H9 (cell line): Measurements from ENCODE around the gene ENOX2. TPM values are rescaled to one million over a fixed set of nuclear protein-coding genes. Genes with fewer than 3 reads are reported as not detected.

Experiments used
- DNase-seq: peaks from one replicate; pipeline ENCODE4 v3.0.0-alpha.2; 2017
- H2AFZ ChIP-seq: one replicate; pipeline ENCODE4 v1.6.1; 2013; ENCODE audit warnings: mild to moderate bottlenecking, low read length, control low read depth, moderate library complexity
- H2AK5ac ChIP-seq: 2 replicates; pipeline ENCODE4 v1.6.1; 2013; ENCODE audit warnings: low read length, control low read depth, mixed read lengths; ENCODE audit not compliant: insufficient read length
- H2BK120ac ChIP-seq: one replicate; pipeline ENCODE4 v1.6.1; 2013; ENCODE audit warnings: low read depth, mild to moderate bottlenecking, low read length, control low read depth, inconsistent platforms; ENCODE audit not compliant: poor library complexity, severe bottlenecking
- H2BK12ac ChIP-seq: 2 replicates; pipeline ENCODE4 v1.6.1; 2013; ENCODE audit warnings: low read length, control low read depth, mixed read lengths, low read depth; ENCODE audit not compliant: insufficient read length
- H2BK15ac ChIP-seq: 2 replicates; pipeline ENCODE4 v1.6.1; 2013; ENCODE audit warnings: low read depth, low read length, control low read depth
- H2BK20ac ChIP-seq: one replicate; pipeline ENCODE4 v1.6.1; 2013; ENCODE audit warnings: low read depth, mild to moderate bottlenecking, low read length, control low read depth, inconsistent platforms; ENCODE audit not compliant: poor library complexity, severe bottlenecking
- H2BK5ac ChIP-seq: 2 replicates; pipeline ENCODE4 v1.6.1; 2013; ENCODE audit warnings: low read length, control low read depth, mixed read lengths; ENCODE audit not compliant: insufficient read length
- H3K14ac ChIP-seq: 2 replicates; pipeline ENCODE4 v1.6.1; 2013; ENCODE audit warnings: low read length, control low read depth; ENCODE audit not compliant: insufficient read depth
- H3K18ac ChIP-seq: 2 replicates; pipeline ENCODE4 v1.6.1; 2013; ENCODE audit warnings: low read depth, mild to moderate bottlenecking, mixed read lengths, low read length, control low read depth; ENCODE audit not compliant: insufficient read length
- H3K23ac ChIP-seq: 2 replicates; pipeline ENCODE4 v1.6.1; 2013; ENCODE audit warnings: low read length, control low read depth, mixed read lengths, low read depth; ENCODE audit not compliant: insufficient read length
- H3K23me2 ChIP-seq: 2 replicates; pipeline ENCODE4 v1.6.1; 2013; ENCODE audit warnings: low read depth, mild to moderate bottlenecking, mixed read lengths, low read length, control low read depth; ENCODE audit not compliant: insufficient read length, poor library complexity, severe bottlenecking
- H3K27ac ChIP-seq: 2 replicates; pipeline ENCODE4 v1.5.1; 2013; ENCODE audit warnings: low read length, control low read depth, mixed read lengths, low read depth; ENCODE audit not compliant: insufficient read length
- H3K27me3 ChIP-seq: 2 replicates; pipeline ENCODE4 v1.6.1; 2013; ENCODE audit warnings: low read length, control low read depth, inconsistent platforms; ENCODE audit not compliant: insufficient read depth
- H3K4ac ChIP-seq: 2 replicates; pipeline ENCODE4 v1.6.1; 2013; ENCODE audit warnings: low read depth, mild to moderate bottlenecking, control low read depth, inconsistent platforms, low read length, moderate library complexity
- H3K4me1 ChIP-seq: 2 replicates; pipeline ENCODE4 v1.6.1; 2013; ENCODE audit warnings: low read length, control low read depth, inconsistent platforms; ENCODE audit not compliant: insufficient read depth
- H3K4me2 ChIP-seq: 2 replicates; pipeline ENCODE4 v1.6.1; 2013; ENCODE audit warnings: low read length, control low read depth, mixed read lengths; ENCODE audit not compliant: insufficient read length, insufficient read depth
- H3K56ac ChIP-seq: 2 replicates; pipeline ENCODE4 v1.6.1; 2013; ENCODE audit warnings: low read depth, mild to moderate bottlenecking, mixed read lengths, low read length, control low read depth; ENCODE audit not compliant: insufficient read length
- H3K79me1 ChIP-seq: 2 replicates; pipeline ENCODE4 v1.6.1; 2013; ENCODE audit warnings: low read depth, mild to moderate bottlenecking, moderate library complexity, low read length, control low read depth, inconsistent platforms; ENCODE audit not compliant: insufficient read depth, poor library complexity, severe bottlenecking
- H3K79me2 ChIP-seq: 2 replicates; pipeline ENCODE4 v1.6.1; 2013; ENCODE audit warnings: low read length, control low read depth, inconsistent platforms; ENCODE audit not compliant: insufficient read depth
- H3K9ac ChIP-seq: 2 replicates; pipeline ENCODE4 v1.6.1; 2013; ENCODE audit warnings: low read length, control low read depth, mixed read lengths; ENCODE audit not compliant: insufficient read length; ENCODE audit errors: extremely low read depth
- H3K9me3 ChIP-seq: one replicate; pipeline ENCODE4 v1.6.1; 2013; ENCODE audit warnings: low read depth, low read length, inconsistent platforms; ENCODE audit not compliant: control insufficient read depth
- H3T11ph ChIP-seq: one replicate; pipeline ENCODE4 v1.6.1; 2013; ENCODE audit warnings: mild to moderate bottlenecking, low read length, control low read depth, inconsistent platforms
- H4K20me1 ChIP-seq: one replicate; pipeline ENCODE4 v1.6.1; 2013; ENCODE audit not compliant: control insufficient read depth, insufficient read length, insufficient read depth
- H4K5ac ChIP-seq: 2 replicates; pipeline ENCODE4 v1.6.1; 2013; ENCODE audit warnings: low read depth, mild to moderate bottlenecking, mixed read lengths, low read length, control low read depth; ENCODE audit not compliant: insufficient read length
- H4K8ac ChIP-seq: replicated peaks from 2 replicates; pipeline ENCODE4 v1.6.1; 2013; ENCODE audit warnings: low read length, control low read depth, mixed read lengths, low read depth; ENCODE audit not compliant: insufficient read length
- H4K91ac ChIP-seq: 2 replicates; pipeline ENCODE4 v1.6.1; 2013; ENCODE audit warnings: low read depth, mild to moderate bottlenecking, moderate library complexity, mixed read lengths, low read length, control low read depth; ENCODE audit not compliant: insufficient read length
- H3K27ac Mint-ChIP-seq, 3 experiments: 2 replicates in 2 of 3; 3 replicates in 1 of 3; pipeline ENCODE4 v1.8.0; 2020 to 2021; ENCODE audit warnings: mixed read lengths in 3 of 3, mild to moderate bottlenecking in 1 of 3, moderate library complexity in 1 of 3
- H3K27me3 Mint-ChIP-seq: 2 replicates; pipeline ENCODE4 v1.8.0; 2021; ENCODE audit warnings: low read depth, mild to moderate bottlenecking, moderate library complexity, mixed read lengths
- H3K36me3 Mint-ChIP-seq, 3 experiments: 2 replicates in 2 of 3; 3 replicates in 1 of 3; pipeline ENCODE4 v1.8.0; 2020 to 2021; ENCODE audit warnings: low read depth in 3 of 3, mixed read lengths in 3 of 3; ENCODE audit not compliant: insufficient read depth in 1 of 3
- H3K4me1 Mint-ChIP-seq, 2 experiments: 2 replicates each; pipeline ENCODE4 v1.8.0; 2020; ENCODE audit warnings: mixed read lengths in 2 of 2
- H3K4me3 Mint-ChIP-seq, 2 experiments: 2 replicates in 1 of 2; 3 replicates in 1 of 2; pipeline ENCODE4 v1.8.0; 2020 to 2021; ENCODE audit warnings: mild to moderate bottlenecking in 2 of 2, mixed read lengths in 2 of 2, moderate library complexity in 1 of 2
- H3K9me3 Mint-ChIP-seq, 2 experiments: 2 replicates in 1 of 2; 3 replicates in 1 of 2; pipeline ENCODE4 v1.8.0; 2020; ENCODE audit warnings: mild to moderate bottlenecking in 2 of 2, mixed read lengths in 2 of 2, moderate library complexity in 1 of 2
- WGBS: extraction: QIAGEN DNeasy Blood & Tissue Kit; methylation state at CpG from one replicate; pipeline ENCODE4 v1.1.7; 2013; ENCODE audit warnings: missing lambda C conversion rate, low lambda C conversion rate, mixed read lengths; ENCODE audit not compliant: insufficient read length; ENCODE audit errors: extremely low coverage; 5-methylcytosine and 5-hydroxymethylcytosine counted together
- total RNA-seq: library from RNA; stranded (reverse); gene quantifications from 2 replicates; pipeline ENCODE4 v1.2.1, GENCODE V29; 2021
- TF ChIP-seq, protein P1 (sequence below): fragments of 200-600 bp; sonication (generic); conservative IDR thresholded peaks from 3 replicates; pipeline ENCODE4 v1.8.0; 2021; ENCODE audit warnings: antibody characterized with exemption, mild to moderate bottlenecking

Gene ENOX2
- total RNA-seq, 1 experiment from 2014 or later: 17.7 TPM

- no peaks in the 10 kb centered on the region for H3K23me2 ChIP-seq
- Mint-ChIP-seq H3K27ac (no peak overlapping the region), H3K36me3 (no peaks in the 10 kb centered on the region), H3K27me3 (no peaks in the 10 kb centered on the region), H3K4me3 (no peak overlapping the region), H3K9me3 (peaks cover 0 to 3% of the 10 kb centered on the region in 2 experiments; a peak in 1 of 5 replicates), H3K4me1 (peaks cover 14 to 17% of the 10 kb centered on the region in 2 experiments)
- no peak overlapping the region for H2AK5ac ChIP-seq
- no peak overlapping the region for H2BK120ac ChIP-seq
- H3K27me3 ChIP-seq: no peaks in the 10 kb centered on the region
- H3K14ac ChIP-seq: no peak overlapping the region
- no peaks in the 10 kb centered on the region for H3K79me1 ChIP-seq
- no peak overlapping the region for H4K91ac ChIP-seq
- no peak overlapping the region for H2AFZ ChIP-seq
- no peak overlapping the region for H3K18ac ChIP-seq
- no peak overlapping the region for H3T11ph ChIP-seq
- H2BK12ac ChIP-seq: no peak overlapping the region
- WGBS: 100% methylated on average over 1 of the region's 2 CpGs
- H3K27ac ChIP-seq: no peak overlapping the region
- no peak for DNase-seq
- H2BK5ac ChIP-seq: no peak overlapping the region
- H4K8ac ChIP-seq: no peak overlapping the region
- no peaks in the 10 kb centered on the region for H3K9me3 ChIP-seq
- H4K5ac ChIP-seq: no peak overlapping the region
- no peak overlapping the region for H3K4ac ChIP-seq
- H3K9ac ChIP-seq: no peak overlapping the region
- H2BK20ac ChIP-seq: no peak overlapping the region
- H3K79me2 ChIP-seq: no peaks in the 10 kb centered on the region
- TF ChIP-seq, protein P1, sequence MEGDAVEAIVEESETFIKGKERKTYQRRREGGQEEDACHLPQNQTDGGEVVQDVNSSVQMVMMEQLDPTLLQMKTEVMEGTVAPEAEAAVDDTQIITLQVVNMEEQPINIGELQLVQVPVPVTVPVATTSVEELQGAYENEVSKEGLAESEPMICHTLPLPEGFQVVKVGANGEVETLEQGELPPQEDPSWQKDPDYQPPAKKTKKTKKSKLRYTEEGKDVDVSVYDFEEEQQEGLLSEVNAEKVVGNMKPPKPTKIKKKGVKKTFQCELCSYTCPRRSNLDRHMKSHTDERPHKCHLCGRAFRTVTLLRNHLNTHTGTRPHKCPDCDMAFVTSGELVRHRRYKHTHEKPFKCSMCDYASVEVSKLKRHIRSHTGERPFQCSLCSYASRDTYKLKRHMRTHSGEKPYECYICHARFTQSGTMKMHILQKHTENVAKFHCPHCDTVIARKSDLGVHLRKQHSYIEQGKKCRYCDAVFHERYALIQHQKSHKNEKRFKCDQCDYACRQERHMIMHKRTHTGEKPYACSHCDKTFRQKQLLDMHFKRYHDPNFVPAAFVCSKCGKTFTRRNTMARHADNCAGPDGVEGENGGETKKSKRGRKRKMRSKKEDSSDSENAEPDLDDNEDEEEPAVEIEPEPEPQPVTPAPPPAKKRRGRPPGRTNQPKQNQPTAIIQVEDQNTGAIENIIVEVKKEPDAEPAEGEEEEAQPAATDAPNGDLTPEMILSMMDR: no peak
- no peak overlapping the region for H2BK15ac ChIP-seq
- no peak overlapping the region for H3K56ac ChIP-seq
- H3K4me1 ChIP-seq: no peaks in the 10 kb centered on the region
- H3K4me2 ChIP-seq: no peak overlapping the region
- no peaks in the 10 kb centered on the region for H4K20me1 ChIP-seq
- no peak overlapping the region for H3K23ac ChIP-seq
Measured at GRCh38 chrX:130789793-130790192, 113.2 kb downstream of the ENOX2 start.
